WTC11 (cell line): ENCODE data around the gene UBL4B. TPM values are rescaled to one million over a fixed set of nuclear protein-coding genes. Genes with fewer than 3 reads are reported as not detected.

Experiments used
- ATF1 ChIP-seq: sonication (generic); formaldehyde crosslinking; IDR thresholded peaks from 2 replicates; pipeline ENCODE4 v1.8.1; 2023; ENCODE audit warnings: mild to moderate bottlenecking, moderate library complexity, missing genetic modification reagents
- ATF2 ChIP-seq: sonication (generic); formaldehyde crosslinking; IDR thresholded peaks from 2 replicates; pipeline ENCODE4 v1.8.1; 2022; ENCODE audit warnings: low read depth, missing genetic modification reagents, borderline replicate concordance
- CDX4 ChIP-seq: fragments of 250-450 bp; sonication (Bioruptor Pico); IDR thresholded peaks from 2 replicates; pipeline ENCODE4 v1.9.0; 2021; ENCODE audit warnings: moderate library complexity, mild to moderate bottlenecking, inconsistent platforms, borderline replicate concordance
- CREM ChIP-seq: sonication (generic); formaldehyde crosslinking; IDR thresholded peaks from 2 replicates; pipeline ENCODE4 v1.8.1; 2022; ENCODE audit warnings: mild to moderate bottlenecking, missing genetic modification reagents, moderate library complexity
- ETV6 ChIP-seq: sonication (generic); formaldehyde crosslinking; IDR thresholded peaks from 2 replicates; pipeline ENCODE4 v1.8.1; 2022; ENCODE audit warnings: mild to moderate bottlenecking, missing genetic modification reagents
- FOXK1 ChIP-seq: sonication (generic); formaldehyde crosslinking; IDR thresholded peaks from 2 replicates; pipeline ENCODE4 v1.8.0; 2022; ENCODE audit warnings: mild to moderate bottlenecking, moderate library complexity, missing genetic modification reagents
- FOXP1 ChIP-seq: sonication (generic); formaldehyde crosslinking; IDR thresholded peaks from 2 replicates; pipeline ENCODE4 v1.8.0; 2022; ENCODE audit warnings: missing genetic modification reagents, mild to moderate bottlenecking, moderate library complexity, borderline replicate concordance
- GRHL2 ChIP-seq: fragments of 250-450 bp; sonication (Bioruptor Pico); IDR thresholded peaks from 2 replicates; pipeline ENCODE4 v1.8.0; 2022; ENCODE audit warnings: mild to moderate bottlenecking, moderate library complexity; ENCODE audit not compliant: insufficient replicate concordance, severe bottlenecking
- GTF2I ChIP-seq: fragments of 250-450 bp; sonication (Bioruptor Pico); conservative IDR thresholded peaks from 2 replicates; pipeline ENCODE4 v1.4.0; 2021; ENCODE audit warnings: mild to moderate bottlenecking
- HMGXB4 ChIP-seq: sonication (generic); formaldehyde crosslinking; IDR thresholded peaks from 2 replicates; pipeline ENCODE4 v1.8.1; 2023; ENCODE audit warnings: mild to moderate bottlenecking, moderate library complexity, missing genetic modification reagents
- JUN ChIP-seq: sonication (generic); formaldehyde crosslinking; IDR thresholded peaks from 2 replicates; pipeline ENCODE4 v1.8.0; 2023; ENCODE audit warnings: mild to moderate bottlenecking, missing genetic modification reagents
- NFATC4 ChIP-seq: fragments of 250-450 bp; sonication (Bioruptor Pico); IDR thresholded peaks from 2 replicates; pipeline ENCODE4 v1.9.0; 2021; ENCODE audit warnings: mild to moderate bottlenecking
- NR1H2 ChIP-seq: sonication (generic); formaldehyde crosslinking; IDR thresholded peaks from 2 replicates; pipeline ENCODE4 v1.9.0; 2021; ENCODE audit warnings: mild to moderate bottlenecking, moderate library complexity, missing genetic modification reagents
- PRDM15 ChIP-seq: sonication (generic); formaldehyde crosslinking; IDR thresholded peaks from 2 replicates; pipeline ENCODE4 v1.8.0; 2022; ENCODE audit warnings: missing genetic modification reagents
- PRRX2 ChIP-seq: fragments of 250-450 bp; sonication (Bioruptor Pico); IDR thresholded peaks from 2 replicates; pipeline ENCODE4 v1.8.0; 2021; ENCODE audit warnings: mild to moderate bottlenecking
- RELA ChIP-seq: sonication (generic); formaldehyde crosslinking; IDR thresholded peaks from 2 replicates; pipeline ENCODE4 v1.8.1; 2022; ENCODE audit warnings: missing genetic modification reagents, mild to moderate bottlenecking, borderline replicate concordance
- SMAD3 ChIP-seq: sonication (generic); formaldehyde crosslinking; IDR thresholded peaks from 2 replicates; pipeline ENCODE4 v1.8.0; 2022; ENCODE audit warnings: missing genetic modification reagents, mild to moderate bottlenecking, borderline replicate concordance
- SOX15 ChIP-seq: fragments of 250-450 bp; sonication (Bioruptor Pico); IDR thresholded peaks from 2 replicates; pipeline ENCODE4 v1.9.0; 2021; ENCODE audit warnings: mild to moderate bottlenecking
- USF1 ChIP-seq: sonication (generic); formaldehyde crosslinking; IDR thresholded peaks from 2 replicates; pipeline ENCODE4 v1.8.0; 2022; ENCODE audit warnings: mild to moderate bottlenecking, missing genetic modification reagents
- ZBTB43 ChIP-seq: sonication (generic); formaldehyde crosslinking; IDR thresholded peaks from 2 replicates; pipeline ENCODE4 v1.8.1; 2023; ENCODE audit warnings: mild to moderate bottlenecking, missing genetic modification reagents
- ZNF138 ChIP-seq: sonication (generic); formaldehyde crosslinking; conservative IDR thresholded peaks from 2 replicates; pipeline ENCODE4 v1.8.1; 2022; ENCODE audit warnings: mild to moderate bottlenecking, moderate library complexity, missing genetic modification reagents
- ZNF281 ChIP-seq: sonication (generic); formaldehyde crosslinking; IDR thresholded peaks from 2 replicates; pipeline ENCODE4 v1.8.0; 2023; ENCODE audit warnings: mild to moderate bottlenecking, missing genetic modification reagents
- ZNF512 ChIP-seq: sonication (generic); formaldehyde crosslinking; IDR thresholded peaks from 2 replicates; pipeline ENCODE4 v1.8.1; 2022; ENCODE audit warnings: missing genetic modification reagents, borderline replicate concordance
- total RNA-seq: library from RNA; stranded (reverse); gene quantifications from 3 replicates; pipeline ENCODE4 v1.2.3, GENCODE V29; 2021

UBL4B gene
- total RNA-seq, 1 experiment from 2014 or later = 0.11 TPM

GRCh38 chr1:110067893-110068645, 44.2 kb upstream of the UBL4B start (continued):
- peak; percentile 60 for TF ChIP-seq PRDM15 (CRISPR knock-in tag)
- TF ChIP-seq JUN (CRISPR knock-in tag) = no peak
- TF ChIP-seq CREM (CRISPR knock-in tag) = no peak
- no peak for TF ChIP-seq SOX15 (CRISPR knock-in tag)
- TF ChIP-seq NR1H2 (CRISPR knock-in tag) = no peak
- TF ChIP-seq ZNF138 = no peak
- TF ChIP-seq CDX4 (CRISPR knock-in tag) = no peak
- no peak for TF ChIP-seq GRHL2
- no peak for TF ChIP-seq SMAD3
- TF ChIP-seq FOXK1 = no peak
- TF ChIP-seq ZNF512 (CRISPR knock-in tag) = peak; percentile 10; the same call in 1 of the 2 replicates
- TF ChIP-seq USF1 = no peak
- TF ChIP-seq RELA (CRISPR knock-in tag) = no peak
- no peak for TF ChIP-seq ETV6 (CRISPR knock-in tag)
- no peak for TF ChIP-seq NFATC4
- no peak for TF ChIP-seq ZNF281 (CRISPR knock-in tag)
- peak; percentile 53; the same call in 1 of the 2 replicates for TF ChIP-seq HMGXB4 (CRISPR knock-in tag)
- TF ChIP-seq FOXP1 (CRISPR knock-in tag) = 0 out of 2 replicates have a peak, but pooled peaks have one; percentile 45
- TF ChIP-seq ATF2 = no peak
- no peak for TF ChIP-seq GTF2I (CRISPR knock-in tag)
- no peak for TF ChIP-seq PRRX2 (CRISPR knock-in tag)
- no peak for TF ChIP-seq ZBTB43 (CRISPR knock-in tag)
- TF ChIP-seq ATF1 (CRISPR knock-in tag) = no peak
